Type B pancreatic cell (in vitro differentiated cells): ENCODE measurements around the gene MAPK11. TPM values are rescaled to one million over a fixed set of nuclear protein-coding genes. Genes with fewer than 3 reads are reported as not detected.

ENCODE experiments used
- DNase-seq: peaks from one replicate; pipeline ENCODE4 v3.0.0; 2021; ENCODE audit warnings: mixed read lengths; ENCODE audit not compliant: unreplicated experiment; ENCODE audit errors: extremely low spot score
- H3K27ac Mint-ChIP-seq: 2 replicates; pipeline ENCODE4 v1.8.0; 2021; ENCODE audit warnings: mild to moderate bottlenecking, mixed read lengths
- H3K27me3 Mint-ChIP-seq: 2 replicates; pipeline ENCODE4 v1.8.0; 2021; ENCODE audit warnings: mixed read lengths
- H3K36me3 Mint-ChIP-seq: 2 replicates; pipeline ENCODE4 v1.8.0; 2021; ENCODE audit warnings: mixed read lengths
- H3K4me1 Mint-ChIP-seq: one replicate; pipeline ENCODE4 v1.8.0; 2021; ENCODE audit warnings: mixed read lengths; ENCODE audit not compliant: unreplicated experiment
- H3K4me3 Mint-ChIP-seq: 2 replicates; pipeline ENCODE4 v1.8.0; 2021; ENCODE audit warnings: mild to moderate bottlenecking, mixed read lengths
- H3K9me3 Mint-ChIP-seq: 2 replicates; pipeline ENCODE4 v1.8.0; 2021; ENCODE audit warnings: mixed read lengths
- CTCF ChIP-seq: fragments of 200-600 bp; sonication (generic); conservative IDR thresholded peaks from 2 replicates; pipeline ENCODE4 v1.5.0; 2021; ENCODE audit warnings: antibody characterized with exemption, mild to moderate bottlenecking
- total RNA-seq: library from RNA; stranded (reverse); gene quantifications from 2 replicates; pipeline ENCODE4 v1.2.1, GENCODE V29; 2021; ENCODE audit warnings: low replicate concordance

The MAPK11 gene
- total RNA-seq, 1 donor from 2014 or later, result 7.4 TPM

GRCh38 chr22:50225200-50225969, 44.8 kb downstream of the MAPK11 start:
- Mint-ChIP-seq H3K27ac (no peak overlapping the region), H3K4me1 (no peaks in the 10 kb centered on the region), H3K4me3 (no peak overlapping the region), H3K36me3 (no peaks in the 10 kb centered on the region), H3K9me3 (no peaks in the 10 kb centered on the region), H3K27me3 (no peaks in the 10 kb centered on the region)
- DNase-seq, result no peak
- TF ChIP-seq CTCF, result no peak

GRCh38 chr22:50224071-50224470, 46.1 kb downstream of the MAPK11 start:
- Mint-ChIP-seq H3K4me1 (no peaks in the 10 kb centered on the region), H3K27me3 (no peaks in the 10 kb centered on the region), H3K27ac (no peak overlapping the region), H3K9me3 (no peaks in the 10 kb centered on the region), H3K36me3 (no peaks in the 10 kb centered on the region), H3K4me3 (no peak overlapping the region)
- no peak for TF ChIP-seq CTCF
- DNase-seq, result no peak

GRCh38 chr22:50222508-50222907, 47.7 kb downstream of the MAPK11 start:
- no peak for DNase-seq
- Mint-ChIP-seq H3K36me3 (no peaks in the 10 kb centered on the region), H3K4me1 (no peaks in the 10 kb centered on the region), H3K27ac (no peak overlapping the region), H3K27me3 (no peaks in the 10 kb centered on the region), H3K4me3 (no peak overlapping the region), H3K9me3 (no peaks in the 10 kb centered on the region)
- TF ChIP-seq CTCF, result no peak

- H3K4me3 Mint-ChIP-seq, result no peak overlapping the region
- no peaks in the 10 kb centered on the region for H3K27me3 Mint-ChIP-seq
- no peak for DNase-seq
Observed at GRCh38 chr22:50221410-50222300, 48.5 kb downstream of the MAPK11 start.

More at GRCh38 chr22:50221410-50222300, 48.5 kb downstream of the MAPK11 start:
- H3K27ac Mint-ChIP-seq, result no peak overlapping the region
- TF ChIP-seq CTCF, result no peak
- no peaks in the 10 kb centered on the region for H3K36me3 Mint-ChIP-seq
- H3K4me1 Mint-ChIP-seq, result no peaks in the 10 kb centered on the region
- H3K9me3 Mint-ChIP-seq, result no peaks in the 10 kb centered on the region
